Panc1 (cell line): Measurements from ENCODE around the gene CFAP97D2. TPM values are rescaled to one million over a fixed set of nuclear protein-coding genes. Genes with fewer than 3 reads are reported as not detected.

Experiments used
- ATAC-seq: fragments of 200-7000 bp; cut with Tn5 transposase; 2 replicates; pipeline ENCODE4 v1.9.1; 2020; ENCODE audit warnings: mild to moderate bottlenecking, moderate library complexity
- BruUV-seq: library from RNA; stranded (reverse); fragments of 400-500 nt; replicated peaks from 2 replicates; lab custom pipeline; 2021; lab: Mats Ljungman, UMichigan
- CTCF ChIA-PET: fragments of 300-600 bp; sonication (Branson Sonifier 250); formaldehyde crosslinking; loops from one replicate; lab custom pipeline; 2022; ENCODE audit warnings: antibody characterized with exemption; lab: Charles Lee
- POLR2A ChIA-PET: fragments of 300-600 bp; sonication (Branson Sonifier 250); formaldehyde crosslinking; loops from one replicate; lab custom pipeline; 2022; ENCODE audit warnings: antibody characterized with exemption; lab: Charles Lee
- DNase-seq: peaks from one replicate; pipeline ENCODE4 v3.0.0-alpha.2; 2010; ENCODE audit warnings: low read depth, low spot score
- H3K27ac ChIP-seq: 2 replicates; pipeline ENCODE4 v1.5.1; 2011; ENCODE audit warnings: mild to moderate bottlenecking, low read length, inconsistent platforms
- H3K27me3 ChIP-seq: fragments of 200-500 bp; sonication (Bioruptor generic); 2 replicates; pipeline ENCODE4 v1.6.0; 2014; ENCODE audit warnings: low read length, inconsistent platforms; ENCODE audit not compliant: control insufficient read depth, insufficient read depth
- H3K36me3 ChIP-seq: fragments of 200-500 bp; sonication (Bioruptor generic); 2 replicates; pipeline ENCODE4 v1.5.1; 2014; ENCODE audit warnings: inconsistent platforms, mild to moderate bottlenecking, low read length, moderate library complexity; ENCODE audit not compliant: control insufficient read depth, insufficient read depth
- H3K4me1 ChIP-seq: 2 replicates; pipeline ENCODE4 v1.5.1; 2011; ENCODE audit warnings: inconsistent platforms, mild to moderate bottlenecking, low read length, moderate library complexity; ENCODE audit not compliant: control insufficient read depth, insufficient read depth
- H3K4me3 ChIP-seq, 2 experiments: 2 replicates each; pipeline ENCODE4 v1.5.1; 2011 to 2012; ENCODE audit warnings: low read depth in 2 of 2, low read length in 2 of 2, mild to moderate bottlenecking in 2 of 2, inconsistent platforms in 1 of 2, moderate library complexity in 1 of 2
- H3K9me3 ChIP-seq: fragments of 200-500 bp; sonication (Bioruptor generic); 2 replicates; pipeline ENCODE4 v1.5.1; 2014; ENCODE audit warnings: low read depth, mild to moderate bottlenecking, inconsistent platforms, low read length, moderate library complexity; ENCODE audit not compliant: control insufficient read depth, insufficient read depth
- CTCF ChIP-seq: fragments of 450-650 bp; IDR thresholded peaks from 2 replicates; pipeline ENCODE4 v1.5.1; 2017; ENCODE audit warnings: mild to moderate bottlenecking
- POLR2AphosphoS5 ChIP-seq: IDR thresholded peaks from 2 replicates; pipeline ENCODE4 v1.6.1; 2012; ENCODE audit warnings: mild to moderate bottlenecking, low read depth, low read length, moderate library complexity
- REST ChIP-seq, 2 experiments: IDR thresholded peaks; 2 replicates each; pipeline ENCODE4 v1.6.1; 2011 to 2012; ENCODE audit warnings: low read depth in 2 of 2, control low read depth in 1 of 2, low read length in 1 of 2, mild to moderate bottlenecking in 1 of 2, moderate library complexity in 1 of 2; ENCODE audit not compliant: insufficient read depth in 1 of 2
- SIN3A ChIP-seq: IDR thresholded peaks from 2 replicates; pipeline ENCODE4 v1.6.1; 2012; ENCODE audit warnings: low read depth, mild to moderate bottlenecking, low read length, moderate library complexity, borderline replicate concordance; ENCODE audit not compliant: insufficient read depth
- TCF7L2 ChIP-seq: IDR thresholded peaks from 2 replicates; pipeline ENCODE4 v1.6.1; 2011; ENCODE audit warnings: mild to moderate bottlenecking, low read depth, low read length, inconsistent platforms
- in situ Hi-C: cut with HindIII; loops from 2 replicates; pipeline ENCODE4 v1.10.0; 2016; ENCODE audit warnings: low sequenced_read_pairs, low pct_unique_long_range_greater_than_20kb
- intact Hi-C: fragments of 100-400 bp; cut with micrococcal nuclease; formaldehyde crosslinking; loops from one replicate; pipeline ENCODE4 v1.10.0; 2022; ENCODE audit not compliant: unreplicated experiment
- total RNA-seq: library from RNA; stranded (reverse); gene quantifications from one replicate; pipeline ENCODE4 v1.2.1, GENCODE V29; 2021; ENCODE audit not compliant: unreplicated experiment

The CFAP97D2 gene
- total RNA-seq, 1 experiment from 2014 or later = not detected

DNA sequence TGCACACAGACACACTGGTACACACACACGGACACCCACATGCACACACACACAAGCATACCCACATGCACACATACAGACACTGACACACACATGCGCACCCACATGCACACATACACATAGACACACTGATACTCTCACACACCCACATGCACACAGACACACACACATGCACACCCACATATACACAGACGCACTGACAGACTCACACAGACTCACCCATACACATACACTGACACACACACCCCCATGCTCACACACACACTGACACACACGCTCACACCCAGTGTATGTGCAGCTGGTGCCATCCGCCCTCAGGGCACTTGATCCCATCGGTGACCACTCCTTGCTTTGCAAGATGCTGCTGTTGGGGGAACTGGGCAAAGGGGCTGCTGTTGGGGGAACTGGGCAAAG is 36.9 kb upstream of the CFAP97D2 start:
- H3K4me3 ChIP-seq = no peak overlapping the region
- peaks cover 4% of the 10 kb centered on the region for H3K4me1 ChIP-seq
- ChIA-PET CTCF (no interaction called here), POLR2A (no interaction called here)
- TF ChIP-seq POLR2AphosphoS5 (no peak), SIN3A (no peak), REST (IDR thresholded peaks at IDR 0.05; ENCODE audit: insufficient read depth in 1 of 2, low read depth in 2 of 2, low read length in 1 of 2) (no peak), TCF7L2 (no peak)
- no peak overlapping the region for H3K27ac ChIP-seq
- DNase-seq = no peak
- intact Hi-C loops = no loop called here
- H3K36me3 ChIP-seq = no peaks in the 10 kb centered on the region
- H3K27me3 ChIP-seq = no peaks in the 10 kb centered on the region
- no TSS peak for BruUV-seq
- in situ Hi-C loops = no loop called here
- no peaks in the 10 kb centered on the region for H3K9me3 ChIP-seq
- ATAC-seq = no peak

DNA sequence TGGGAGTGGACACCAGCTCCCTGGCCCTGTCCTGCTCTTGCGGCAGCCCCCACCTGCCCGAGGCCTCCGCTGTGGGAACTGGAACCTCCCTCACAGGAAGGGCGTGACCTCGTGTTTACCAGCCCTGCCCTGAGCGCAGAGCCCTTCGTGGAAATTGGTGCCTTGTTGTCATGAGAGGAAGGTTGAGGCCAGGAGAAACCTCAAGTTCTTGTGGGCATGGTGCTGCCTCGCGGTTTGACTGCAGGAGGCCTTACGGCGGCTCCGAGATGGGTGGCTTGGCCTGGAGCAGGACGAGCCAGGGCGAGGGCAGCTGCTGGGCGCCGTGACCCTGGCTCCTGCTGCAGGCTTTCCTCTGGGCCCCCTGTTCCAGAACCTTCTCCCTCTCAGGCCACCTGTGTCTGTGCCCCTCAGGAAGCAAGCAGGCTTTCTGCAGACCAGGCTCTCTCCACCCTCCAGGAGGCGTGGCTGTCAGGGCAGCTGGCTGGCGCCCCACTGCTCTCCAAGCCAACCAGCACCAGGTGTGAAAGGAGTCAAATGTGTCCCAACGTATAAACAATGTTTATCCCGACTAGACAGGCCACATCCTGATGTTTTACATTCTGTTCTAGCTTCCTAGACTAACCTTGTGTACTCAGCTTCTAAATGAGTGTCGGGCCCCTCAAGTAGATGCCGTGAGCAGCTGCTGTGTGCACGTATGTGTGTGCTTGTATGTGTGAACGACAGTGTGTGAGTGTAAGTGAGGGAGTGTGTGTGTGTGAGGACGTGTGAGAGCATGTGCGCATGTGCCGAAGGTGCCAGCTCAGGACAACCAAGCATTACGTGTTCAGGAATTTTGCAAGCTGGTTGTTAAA is 36.2 kb upstream of the CFAP97D2 start:
- no peak for DNase-seq
- no peaks in the 10 kb centered on the region for H3K27me3 ChIP-seq
- in situ Hi-C loops (no loop called here), intact Hi-C loops (no loop called here)
- ATAC-seq = no peak
- peaks cover 4% of the 10 kb centered on the region for H3K4me1 ChIP-seq
- POLR2A ChIA-PET = no interaction called here
- CTCF ChIA-PET = no interaction called here
- BruUV-seq = no TSS peak
- TF ChIP-seq REST (IDR thresholded peaks at IDR 0.05; ENCODE audit: insufficient read depth in 1 of 2, low read depth in 2 of 2, low read length in 1 of 2) (no peak), TCF7L2 (no peak), SIN3A (no peak), CTCF (no peak), POLR2AphosphoS5 (no peak)
- no peaks in the 10 kb centered on the region for H3K9me3 ChIP-seq
- H3K4me3 ChIP-seq = no peak overlapping the region
- no peak overlapping the region for H3K27ac ChIP-seq
- no peaks in the 10 kb centered on the region for H3K36me3 ChIP-seq
